Measurements from ENCODE around the gene BMP6. TPM values are rescaled to one million over a fixed set of nuclear protein-coding genes. Genes with fewer than 3 reads are reported as not detected.

Gene BMP6
- total RNA-seq, 1 experiment from 2014 or later, result 1.6 TPM

GRCh38 chr6:7903673-7904072 lies 177.8 kb downstream of the BMP6 start:
- ChIA-PET RAD21 (ENCODE audit: low non-redundant PET in 1 of 2, low total read pairs in 2 of 2, uncharacterized antibody in 2 of 2, unreplicated experiment in 2 of 2) (no interaction called here), CTCF (no interaction called here), POLR2A (no interaction called here)
- no peak for DNase-seq (ENCODE audit: low read depth, low spot score)
- BruUV-seq (replicated peaks), result no TSS peak
- H3K9me2 ChIP-seq (ENCODE audit: insufficient read depth), result no peaks in the 10 kb centered on the region
- no peak overlapping the region for H2AFZ ChIP-seq (ENCODE audit: low read depth, low read length, poor library complexity, severe bottlenecking)
- no peak overlapping the region for H3K4me2 ChIP-seq (ENCODE audit: low read length)
- no peak overlapping the region for H3K4me3 ChIP-seq (replicated peaks in 1 of 2; ENCODE audit: low read depth in 1 of 2, low read length in 2 of 2)
- intact Hi-C loops (cut with micrococcal nuclease), result no loop called here
- no peak overlapping the region for H3K9ac ChIP-seq (ENCODE audit: low read length)
- peaks cover 0 to 5% of the 10 kb centered on the region in 2 experiments; a peak in 2 of 4 replicates for H3K4me1 ChIP-seq (ENCODE audit: control insufficient read depth in 1 of 2, insufficient read depth in 2 of 2, low read length in 2 of 2)
- no peaks in the 10 kb centered on the region for H3K27me3 ChIP-seq (ENCODE audit: insufficient read depth, low read length)
- peaks cover 6% of the 10 kb centered on the region; the same call in 1 of the 2 replicates for H4K20me1 ChIP-seq (ENCODE audit: insufficient read depth)
- no peak for ATAC-seq
- no peak overlapping the region for H3K27ac ChIP-seq (ENCODE audit: low read depth, low read length)
- peaks cover 38 to 55% of the 10 kb centered on the region in 2 experiments; a peak in 3 of 4 replicates for H3K36me3 ChIP-seq (ENCODE audit: control insufficient read depth in 1 of 2, insufficient read depth in 2 of 2, low read length in 2 of 2)
- H3K79me2 ChIP-seq (ENCODE audit: insufficient read depth, low read length), result peaks cover 87% of the 10 kb centered on the region
- no peaks in the 10 kb centered on the region for H3K9me3 ChIP-seq (ENCODE audit: control insufficient read depth in 1 of 2, insufficient read depth in 1 of 2, low read depth in 1 of 2, low read length in 2 of 2)
- no peak for TF ChIP-seq ZNF274 (IDR thresholded peaks at IDR 0.05; ENCODE audit: low read depth, low read length)
- no peak for TF ChIP-seq SP1 (IDR thresholded peaks at IDR 0.05; ENCODE audit: low read depth)
- no peak for TF ChIP-seq ZFX (IDR thresholded peaks at IDR 0.05)
- TF ChIP-seq, protein P1, sequence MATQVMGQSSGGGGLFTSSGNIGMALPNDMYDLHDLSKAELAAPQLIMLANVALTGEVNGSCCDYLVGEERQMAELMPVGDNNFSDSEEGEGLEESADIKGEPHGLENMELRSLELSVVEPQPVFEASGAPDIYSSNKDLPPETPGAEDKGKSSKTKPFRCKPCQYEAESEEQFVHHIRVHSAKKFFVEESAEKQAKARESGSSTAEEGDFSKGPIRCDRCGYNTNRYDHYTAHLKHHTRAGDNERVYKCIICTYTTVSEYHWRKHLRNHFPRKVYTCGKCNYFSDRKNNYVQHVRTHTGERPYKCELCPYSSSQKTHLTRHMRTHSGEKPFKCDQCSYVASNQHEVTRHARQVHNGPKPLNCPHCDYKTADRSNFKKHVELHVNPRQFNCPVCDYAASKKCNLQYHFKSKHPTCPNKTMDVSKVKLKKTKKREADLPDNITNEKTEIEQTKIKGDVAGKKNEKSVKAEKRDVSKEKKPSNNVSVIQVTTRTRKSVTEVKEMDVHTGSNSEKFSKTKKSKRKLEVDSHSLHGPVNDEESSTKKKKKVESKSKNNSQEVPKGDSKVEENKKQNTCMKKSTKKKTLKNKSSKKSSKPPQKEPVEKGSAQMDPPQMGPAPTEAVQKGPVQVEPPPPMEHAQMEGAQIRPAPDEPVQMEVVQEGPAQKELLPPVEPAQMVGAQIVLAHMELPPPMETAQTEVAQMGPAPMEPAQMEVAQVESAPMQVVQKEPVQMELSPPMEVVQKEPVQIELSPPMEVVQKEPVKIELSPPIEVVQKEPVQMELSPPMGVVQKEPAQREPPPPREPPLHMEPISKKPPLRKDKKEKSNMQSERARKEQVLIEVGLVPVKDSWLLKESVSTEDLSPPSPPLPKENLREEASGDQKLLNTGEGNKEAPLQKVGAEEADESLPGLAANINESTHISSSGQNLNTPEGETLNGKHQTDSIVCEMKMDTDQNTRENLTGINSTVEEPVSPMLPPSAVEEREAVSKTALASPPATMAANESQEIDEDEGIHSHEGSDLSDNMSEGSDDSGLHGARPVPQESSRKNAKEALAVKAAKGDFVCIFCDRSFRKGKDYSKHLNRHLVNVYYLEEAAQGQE (IDR thresholded peaks at IDR 0.05; ENCODE audit: low read depth), result no peak
- TF ChIP-seq EZH2 (IDR thresholded peaks at IDR 0.05), result no peak
- no peak for TF ChIP-seq ATF3 (IDR thresholded peaks at IDR 0.05)
- TF ChIP-seq, protein P2, sequence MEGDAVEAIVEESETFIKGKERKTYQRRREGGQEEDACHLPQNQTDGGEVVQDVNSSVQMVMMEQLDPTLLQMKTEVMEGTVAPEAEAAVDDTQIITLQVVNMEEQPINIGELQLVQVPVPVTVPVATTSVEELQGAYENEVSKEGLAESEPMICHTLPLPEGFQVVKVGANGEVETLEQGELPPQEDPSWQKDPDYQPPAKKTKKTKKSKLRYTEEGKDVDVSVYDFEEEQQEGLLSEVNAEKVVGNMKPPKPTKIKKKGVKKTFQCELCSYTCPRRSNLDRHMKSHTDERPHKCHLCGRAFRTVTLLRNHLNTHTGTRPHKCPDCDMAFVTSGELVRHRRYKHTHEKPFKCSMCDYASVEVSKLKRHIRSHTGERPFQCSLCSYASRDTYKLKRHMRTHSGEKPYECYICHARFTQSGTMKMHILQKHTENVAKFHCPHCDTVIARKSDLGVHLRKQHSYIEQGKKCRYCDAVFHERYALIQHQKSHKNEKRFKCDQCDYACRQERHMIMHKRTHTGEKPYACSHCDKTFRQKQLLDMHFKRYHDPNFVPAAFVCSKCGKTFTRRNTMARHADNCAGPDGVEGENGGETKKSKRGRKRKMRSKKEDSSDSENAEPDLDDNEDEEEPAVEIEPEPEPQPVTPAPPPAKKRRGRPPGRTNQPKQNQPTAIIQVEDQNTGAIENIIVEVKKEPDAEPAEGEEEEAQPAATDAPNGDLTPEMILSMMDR (IDR thresholded peaks at IDR 0.05 in 2 of 3, conservative IDR thresholded peaks at IDR 0.05 in 1 of 3; ENCODE audit: borderline replicate concordance in 1 of 3, insufficient read depth in 1 of 3, low read depth in 2 of 3, low read length in 2 of 3), result no peak
- TF ChIP-seq MAX (IDR thresholded peaks at IDR 0.05), result no peak
- TF ChIP-seq RAD21 (IDR thresholded peaks at IDR 0.05; ENCODE audit: low read depth), result no peak
- TF ChIP-seq, protein P3, sequence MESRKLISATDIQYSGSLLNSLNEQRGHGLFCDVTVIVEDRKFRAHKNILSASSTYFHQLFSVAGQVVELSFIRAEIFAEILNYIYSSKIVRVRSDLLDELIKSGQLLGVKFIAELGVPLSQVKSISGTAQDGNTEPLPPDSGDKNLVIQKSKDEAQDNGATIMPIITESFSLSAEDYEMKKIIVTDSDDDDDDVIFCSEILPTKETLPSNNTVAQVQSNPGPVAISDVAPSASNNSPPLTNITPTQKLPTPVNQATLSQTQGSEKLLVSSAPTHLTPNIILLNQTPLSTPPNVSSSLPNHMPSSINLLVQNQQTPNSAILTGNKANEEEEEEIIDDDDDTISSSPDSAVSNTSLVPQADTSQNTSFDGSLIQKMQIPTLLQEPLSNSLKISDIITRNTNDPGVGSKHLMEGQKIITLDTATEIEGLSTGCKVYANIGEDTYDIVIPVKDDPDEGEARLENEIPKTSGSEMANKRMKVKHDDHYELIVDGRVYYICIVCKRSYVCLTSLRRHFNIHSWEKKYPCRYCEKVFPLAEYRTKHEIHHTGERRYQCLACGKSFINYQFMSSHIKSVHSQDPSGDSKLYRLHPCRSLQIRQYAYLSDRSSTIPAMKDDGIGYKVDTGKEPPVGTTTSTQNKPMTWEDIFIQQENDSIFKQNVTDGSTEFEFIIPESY (IDR thresholded peaks at IDR 0.05; ENCODE audit: extremely low read depth, insufficient replicate concordance, low read length), result no peak

All from HCT116 (cell line).